OCI-LY7 (cell line): ENCODE data around the gene CCDC43. TPM values are rescaled to one million over a fixed set of nuclear protein-coding genes. Genes with fewer than 3 reads are reported as not detected.
"Not testable (repeated sequence)": the region's sequence is repeated elsewhere in the genome, so short reads cannot be mapped to it uniquely, and the experiment has no call there.

Experiments
- BruUV-seq: library from RNA; stranded (reverse); fragments of 400-500 nt; replicated peaks from 2 replicates; lab custom pipeline; 2021; lab: Mats Ljungman, UMichigan
- CTCF ChIA-PET: fragments of 300-600 bp; sonication (Branson Sonifier 250); formaldehyde crosslinking; loops from one replicate; lab custom pipeline; 2022; ENCODE audit warnings: antibody characterized with exemption; ENCODE audit not compliant: unreplicated experiment; lab: Charles Lee
- POLR2A ChIA-PET: fragments of 300-600 bp; sonication (Branson Sonifier 250); formaldehyde crosslinking; loops from one replicate; lab custom pipeline; 2022; ENCODE audit warnings: antibody characterized with exemption; lab: Charles Lee
- DNase-seq: peaks from one replicate; pipeline ENCODE4 v3.0.0-alpha.2; 2015; ENCODE audit warnings: low spot score
- H2AFZ ChIP-seq: fragments of 200-600 bp; sonication (generic), shearing (Covaris generic); 2 replicates; pipeline ENCODE4 v1.6.1; 2014; ENCODE audit warnings: mild to moderate bottlenecking, antibody characterized with exemption, low read length, moderate library complexity
- H3K27ac ChIP-seq: fragments of 200-600 bp; sonication (generic); 2 replicates; pipeline ENCODE4 v1.5.1; 2014; ENCODE audit warnings: mixed run types, low read depth, mild to moderate bottlenecking, moderate library complexity, low read length, inconsistent platforms; ENCODE audit not compliant: poor library complexity, severe bottlenecking
- H3K36me3 ChIP-seq: fragments of 200-600 bp; sonication (generic); 2 replicates; pipeline ENCODE4 v1.6.1; 2014; ENCODE audit warnings: mild to moderate bottlenecking, antibody characterized with exemption, low read length, moderate library complexity, mixed read lengths; ENCODE audit not compliant: insufficient read depth
- H3K4me1 ChIP-seq: fragments of 200-600 bp; sonication (generic); 2 replicates; pipeline ENCODE4 v1.5.1; 2014; ENCODE audit warnings: mild to moderate bottlenecking, low read length; ENCODE audit not compliant: insufficient read depth, poor library complexity, severe bottlenecking
- H3K4me2 ChIP-seq: fragments of 200-600 bp; sonication (generic); 2 replicates; pipeline ENCODE4 v1.6.1; 2014; ENCODE audit warnings: mild to moderate bottlenecking, low read length
- H3K4me3 ChIP-seq: fragments of 200-600 bp; sonication (generic); 2 replicates; pipeline ENCODE4 v1.5.1; 2014; ENCODE audit warnings: mild to moderate bottlenecking, low read depth, low read length; ENCODE audit not compliant: poor library complexity, severe bottlenecking
- H3K79me2 ChIP-seq: fragments of 200-600 bp; sonication (generic); 2 replicates; pipeline ENCODE4 v1.6.1; 2016; ENCODE audit warnings: low read depth, mild to moderate bottlenecking, low read length, moderate library complexity, mixed read lengths; ENCODE audit not compliant: insufficient read depth
- H3K9me2 ChIP-seq: fragments of 200-600 bp; sonication (generic); 2 replicates; pipeline ENCODE4 v1.6.1; 2016; ENCODE audit warnings: mild to moderate bottlenecking, low read length, mixed read lengths; ENCODE audit not compliant: insufficient read depth
- H3K9me3 ChIP-seq: fragments of 200-600 bp; sonication (generic); 2 replicates; pipeline ENCODE4 v1.6.1; 2014; ENCODE audit warnings: mild to moderate bottlenecking, mixed run types, low read length, mixed read lengths
- H4K20me1 ChIP-seq: fragments of 200-600 bp; sonication (generic); 2 replicates; pipeline ENCODE4 v1.6.1; 2014; ENCODE audit warnings: mild to moderate bottlenecking, antibody characterized with exemption, low read length, moderate library complexity, mixed read lengths; ENCODE audit not compliant: insufficient read depth
- CTCF ChIP-seq: fragments of 200-600 bp; sonication (generic); conservative IDR thresholded peaks from 2 replicates; pipeline ENCODE4 v1.5.1; 2014; ENCODE audit warnings: mild to moderate bottlenecking, antibody characterized with exemption, low read length, moderate library complexity, mixed read lengths
- EZH2phosphoT487 ChIP-seq: fragments of 200-600 bp; sonication (generic); IDR thresholded peaks from 2 replicates; pipeline ENCODE4 v1.6.1; 2018; ENCODE audit warnings: low read depth, borderline replicate concordance, mild to moderate bottlenecking, mixed run types, antibody characterized with exemption, low read length, moderate library complexity, mixed read lengths
- intact Hi-C: fragments of 100-400 bp; cut with micrococcal nuclease; formaldehyde crosslinking; loops from one replicate; pipeline ENCODE4 v1.10.0; 2022; ENCODE audit not compliant: unreplicated experiment
- total RNA-seq, 2 experiments: library from RNA; depleted of rRNA in 1 of 2; stranded (reverse); fragments of >200 nt in 1 of 2; shearing (Covaris generic) in 1 of 2; gene quantifications; 2 replicates each; pipeline ENCODE4 v1.2.3, GENCODE V29; 2014 to 2022

Gene CCDC43
- total RNA-seq, 2 experiments from 2014 or later: 33.2 to 35.6 TPM

GRCh38 chr17:44688200-44688599, 1.4 kb downstream of the CCDC43 start:
- ChIA-PET CTCF (no interaction called here), POLR2A (interaction anchor here (1.1 to 1.7 kb wide), 3 partner anchors 18 to 32 kb away, joined by 3 to 7 read pairs (median 4); partner anchors contain the start of genes DBF4B and MEIOC)
- Histone ChIP-seq H3K79me2 (peaks cover 19% of the 10 kb centered on the region; the same call in 1 of the 2 replicates), H4K20me1 (no peaks in the 10 kb centered on the region), H2AFZ (no peak overlapping the region), H3K9me2 (no peaks in the 10 kb centered on the region), H3K36me3 (peaks cover 13% of the 10 kb centered on the region; the same call in 1 of the 2 replicates), H3K4me2 (peak overlapping the region; percentile 78), H3K4me1 (peaks cover 21% of the 10 kb centered on the region), H3K9me3 (no peaks in the 10 kb centered on the region), H3K27ac (no peak overlapping the region), H3K4me3 (peak overlapping the region; percentile 91)
- BruUV-seq: no TSS peak
- TF ChIP-seq CTCF (no peak), EZH2phosphoT487 (no peak)
- intact Hi-C loops: no loop called here
- no peak for DNase-seq

GRCh38 chr17:44687756-44688155, 1.8 kb downstream of the CCDC43 start:
- Histone ChIP-seq H2AFZ (no peak overlapping the region), H3K27ac (no peak overlapping the region), H3K4me1 (peaks cover 21% of the 10 kb centered on the region), H3K36me3 (peaks cover 17% of the 10 kb centered on the region; the same call in 1 of the 2 replicates), H3K4me2 (no peak overlapping the region), H3K9me2 (no peaks in the 10 kb centered on the region), H3K4me3 (no peak overlapping the region), H4K20me1 (no peaks in the 10 kb centered on the region), H3K79me2 (peaks cover 19% of the 10 kb centered on the region; the same call in 1 of the 2 replicates), H3K9me3 (no peaks in the 10 kb centered on the region)
- ChIA-PET POLR2A (interaction anchor here (0.5 to 1.7 kb wide), 3 partner anchors 17 to 692 kb away, joined by 3 to 7 read pairs (median 3); no protein-coding TSS in a partner anchor), CTCF (no interaction called here)
- TF ChIP-seq EZH2phosphoT487 (no peak), CTCF (no peak)
- intact Hi-C loops: no loop called here
- no TSS peak for BruUV-seq
- no peak for DNase-seq

- H3K36me3 ChIP-seq: peaks cover 43% of the 10 kb centered on the region; the same call in 1 of the 2 replicates
- POLR2A ChIA-PET: interaction anchor here (1.1 kb wide), 1 partner anchor 9 kb away, joined by 3 read pairs; no protein-coding TSS in a partner anchor
- BruUV-seq, H3K4me1 ChIP-seq, H3K79me2 ChIP-seq, H2AFZ ChIP-seq, H3K9me3 ChIP-seq, CTCF ChIA-PET, H3K4me3 ChIP-seq, intact Hi-C loops, H3K4me2 ChIP-seq, H4K20me1 ChIP-seq, DNase-seq, H3K9me2 ChIP-seq, H3K27ac ChIP-seq: not testable (repeated sequence)
Measured at GRCh38 chr17:44683303-44683702, 6.3 kb downstream of the CCDC43 start.
